ENCODE results near the gene CYP4A22.
"Not testable (repeated sequence)": the region's sequence is repeated elsewhere in the genome, so short reads cannot be mapped to it uniquely, and the experiment has no call there.

CYP4A22 gene, protein sequence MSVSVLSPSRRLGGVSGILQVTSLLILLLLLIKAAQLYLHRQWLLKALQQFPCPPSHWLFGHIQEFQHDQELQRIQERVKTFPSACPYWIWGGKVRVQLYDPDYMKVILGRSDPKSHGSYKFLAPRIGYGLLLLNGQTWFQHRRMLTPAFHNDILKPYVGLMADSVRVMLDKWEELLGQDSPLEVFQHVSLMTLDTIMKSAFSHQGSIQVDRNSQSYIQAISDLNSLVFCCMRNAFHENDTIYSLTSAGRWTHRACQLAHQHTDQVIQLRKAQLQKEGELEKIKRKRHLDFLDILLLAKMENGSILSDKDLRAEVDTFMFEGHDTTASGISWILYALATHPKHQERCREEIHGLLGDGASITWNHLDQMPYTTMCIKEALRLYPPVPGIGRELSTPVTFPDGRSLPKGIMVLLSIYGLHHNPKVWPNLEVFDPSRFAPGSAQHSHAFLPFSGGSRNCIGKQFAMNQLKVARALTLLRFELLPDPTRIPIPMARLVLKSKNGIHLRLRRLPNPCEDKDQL

DNA sequence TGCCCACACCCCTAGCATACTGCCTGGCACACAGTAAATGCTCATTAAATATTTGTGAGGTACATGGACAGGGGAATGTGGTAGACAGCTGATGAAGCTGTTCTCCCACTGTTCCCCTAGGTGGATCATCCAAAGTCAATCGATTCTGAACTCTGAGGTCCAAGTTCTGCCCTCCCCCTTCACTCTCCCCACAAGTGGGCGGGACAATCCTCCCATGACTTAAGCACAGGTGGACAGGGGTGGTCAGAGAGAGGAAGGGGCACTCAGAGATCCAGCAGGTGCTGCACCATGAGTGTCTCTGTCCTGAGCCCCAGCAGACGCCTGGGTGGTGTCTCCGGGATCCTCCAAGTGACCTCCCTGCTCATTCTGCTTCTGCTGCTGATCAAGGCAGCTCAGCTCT, at the start of gene CYP4A22:
Gene CYP4A22 (plus strand): TSS at position 244 of the 400 bp plus-strand sequence. CDS start 45 bp downstream, at position 289.
- DNase-seq = no peak

DNA sequence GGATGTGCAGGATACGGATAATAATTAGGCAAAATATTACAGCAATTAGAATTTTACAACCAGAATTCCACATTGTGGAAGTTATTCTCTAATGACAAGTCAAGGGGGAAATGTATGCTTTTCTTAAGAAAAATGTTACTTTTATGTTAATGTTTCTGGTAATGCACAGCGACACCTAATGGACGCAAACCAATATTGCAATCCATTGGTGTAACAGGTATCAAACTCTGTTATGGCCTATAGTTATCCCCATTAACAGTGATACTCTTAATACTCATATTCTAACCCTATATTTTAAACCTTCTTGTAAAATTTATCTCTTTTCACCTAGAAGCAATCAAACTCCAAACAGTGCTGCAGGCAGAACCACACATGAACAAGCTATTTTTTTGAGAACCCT, 47.9 kb upstream of the CYP4A22 start:
- peak; percentile 41 for DNase-seq

DNA sequence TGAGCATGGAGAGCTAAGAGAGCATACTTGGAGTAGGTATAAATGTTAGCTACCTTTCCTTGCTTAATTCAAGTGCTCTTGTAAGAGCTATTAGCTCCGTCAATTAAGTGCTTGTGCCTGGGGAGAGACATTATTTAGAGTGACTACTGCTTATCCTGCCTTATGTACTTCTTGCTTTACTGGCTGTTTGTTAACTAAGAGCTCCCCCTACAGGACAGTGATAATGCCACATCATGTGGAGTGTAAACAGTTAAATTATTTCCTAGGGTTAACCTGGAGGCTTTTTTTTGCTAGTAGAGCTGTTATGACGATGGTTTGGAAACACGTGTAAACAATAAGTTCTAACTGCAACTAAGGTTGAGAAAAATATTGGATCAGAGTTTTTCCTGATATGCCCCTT, 45.8 kb upstream of the CYP4A22 start:
- DNase-seq = not testable (repeated sequence)

DNA sequence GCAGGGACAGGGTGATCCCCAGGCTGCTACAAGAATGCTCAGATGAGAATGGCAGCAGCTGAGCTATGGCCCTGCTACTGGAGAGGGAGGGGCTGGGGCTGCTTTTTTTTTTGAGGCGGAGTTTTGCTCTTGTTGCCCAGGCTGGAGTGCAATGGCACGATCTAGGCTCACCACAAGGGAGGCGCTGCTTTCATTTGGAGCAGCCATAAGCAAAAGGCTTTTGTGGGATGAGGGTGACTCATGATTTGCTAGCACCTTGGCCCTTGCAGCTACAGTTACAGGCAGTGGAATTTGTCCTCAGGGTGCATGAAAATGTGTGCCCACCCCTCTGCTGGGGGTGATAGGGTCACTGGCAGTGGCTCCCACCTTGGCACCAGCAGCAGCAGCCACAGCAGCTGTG, 32.4 kb upstream of the CYP4A22 start:
- no peak for DNase-seq

DNA sequence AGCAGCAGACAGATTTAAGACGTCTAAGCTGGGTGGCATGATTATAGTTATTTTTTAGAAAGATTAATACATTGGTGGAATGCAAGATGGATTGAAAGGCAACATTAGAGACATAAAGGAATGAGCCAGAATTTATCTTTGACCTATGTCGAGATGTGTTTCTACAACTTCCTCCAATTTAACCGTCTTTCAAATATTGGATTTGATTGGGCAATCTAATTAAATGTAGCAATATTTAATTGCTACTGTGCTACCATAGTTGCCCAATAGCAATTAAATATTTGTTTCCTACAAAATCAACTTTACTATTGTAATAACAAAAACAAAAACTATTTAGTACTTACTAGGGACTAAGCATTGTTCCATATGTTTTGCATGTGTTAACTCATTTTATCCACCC, 30.4 kb upstream of the CYP4A22 start:
- no peak for DNase-seq

DNA sequence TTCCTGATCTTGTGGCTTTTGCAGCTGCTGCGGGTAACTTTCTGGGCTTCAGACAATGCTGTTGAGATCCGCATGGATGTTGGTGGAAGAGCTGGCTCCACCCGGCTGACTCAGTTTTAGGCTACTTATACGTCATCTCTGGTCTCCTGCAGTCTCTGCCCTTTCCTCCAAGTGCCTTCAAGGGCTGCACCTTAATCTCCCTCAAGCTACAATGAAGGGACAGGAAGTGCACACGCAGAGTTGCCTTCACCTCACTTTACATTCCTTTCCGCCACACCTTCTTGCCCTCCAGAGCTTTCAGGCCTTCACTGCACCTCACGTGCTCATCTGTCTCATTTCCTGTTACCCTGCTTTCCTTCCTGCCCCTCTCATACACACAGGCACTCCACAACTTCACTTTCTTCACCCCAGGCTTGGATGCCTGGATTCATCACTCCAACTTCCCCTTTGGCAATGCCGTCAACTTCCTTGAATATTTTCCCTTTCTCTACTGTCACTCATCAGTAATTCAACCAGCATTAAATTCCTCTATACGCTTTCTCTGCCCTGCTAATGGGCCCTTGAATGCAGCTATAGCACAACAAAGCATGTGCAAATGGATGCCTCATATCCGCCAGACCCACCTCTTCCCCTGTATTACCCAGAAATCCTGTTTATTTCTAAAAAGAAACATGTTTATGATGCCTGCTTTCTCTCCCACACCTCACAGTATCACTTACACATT, 29.2 kb upstream of the CYP4A22 start:
- DNase-seq = not testable (repeated sequence)

DNA sequence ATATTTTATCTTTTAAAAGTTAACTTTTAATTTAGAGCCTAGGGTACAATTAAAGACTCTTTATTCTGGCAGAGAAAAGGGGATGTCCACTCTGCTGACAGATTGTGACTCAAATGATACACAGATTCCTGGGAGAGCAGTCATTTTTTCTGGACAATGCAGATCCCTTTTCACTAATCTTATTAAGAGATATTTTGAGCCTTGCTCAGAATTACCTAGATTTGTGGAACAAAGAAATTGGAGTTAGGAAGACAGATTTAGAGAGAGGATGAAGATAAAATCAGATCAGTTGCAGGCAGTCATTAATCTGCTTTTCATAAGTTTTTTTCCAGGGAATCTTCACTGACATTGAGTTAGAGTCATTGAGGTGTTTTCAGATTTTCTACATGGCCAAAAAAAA, 27.8 kb upstream of the CYP4A22 start:
- DNase-seq = not testable (repeated sequence)

DNA sequence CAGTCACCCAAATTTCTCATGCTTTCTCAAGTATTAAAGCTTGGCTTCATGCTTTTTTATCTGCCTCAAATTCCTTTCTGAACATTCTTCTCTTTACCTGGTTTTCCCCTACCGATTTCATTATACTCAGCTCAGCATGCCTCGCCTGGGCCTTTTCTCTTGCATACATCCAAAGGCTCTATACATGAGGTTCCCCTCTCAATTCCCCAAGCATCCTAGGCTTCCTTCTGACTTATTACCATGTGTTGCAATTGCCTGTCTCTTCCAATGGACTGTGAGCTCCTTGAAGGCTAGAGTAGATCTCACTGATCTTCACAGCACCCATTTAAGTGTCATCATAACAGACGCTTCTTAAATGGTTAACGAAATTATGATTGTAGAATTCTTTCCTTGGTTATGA, 24.1 kb upstream of the CYP4A22 start:
- DNase-seq = no peak

DNA sequence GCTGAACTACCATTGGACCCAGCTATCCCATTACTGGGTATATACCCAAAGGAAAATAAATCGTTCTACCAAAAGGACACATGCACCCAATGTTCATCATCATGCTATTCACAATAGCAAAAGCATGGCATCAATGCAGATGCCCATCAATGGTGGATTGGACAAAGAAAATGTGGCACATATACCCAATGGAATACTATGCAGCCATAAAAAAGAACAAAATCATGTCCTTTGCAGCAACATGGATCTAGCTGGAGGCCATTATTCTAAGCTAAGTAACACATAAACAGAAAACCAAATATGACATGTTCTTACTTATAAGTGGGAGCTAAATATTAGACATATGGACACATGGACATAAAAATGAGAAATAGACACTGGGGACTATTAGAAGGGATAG, 16.2 kb upstream of the CYP4A22 start:
- DNase-seq = not testable (repeated sequence)

DNA sequence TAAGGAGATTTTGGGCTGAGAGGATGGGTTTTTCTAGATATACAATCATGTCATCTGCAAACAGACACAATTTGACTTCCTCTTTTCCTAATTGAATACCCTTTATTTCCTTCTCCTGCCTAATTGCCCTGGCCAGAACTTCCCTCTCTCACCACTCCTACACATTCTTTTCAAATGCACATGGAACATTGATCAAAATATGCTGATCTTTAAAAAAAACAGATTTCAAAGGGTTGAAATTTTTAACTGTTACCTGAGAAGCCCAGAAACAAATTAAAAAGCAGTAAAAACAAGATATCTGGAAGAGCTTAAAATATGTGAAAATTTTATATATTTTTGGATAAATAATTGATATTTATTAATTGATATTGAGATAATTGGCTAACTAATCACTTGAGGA, 12.4 kb upstream of the CYP4A22 start:
- DNase-seq = not testable (repeated sequence)

DNA sequence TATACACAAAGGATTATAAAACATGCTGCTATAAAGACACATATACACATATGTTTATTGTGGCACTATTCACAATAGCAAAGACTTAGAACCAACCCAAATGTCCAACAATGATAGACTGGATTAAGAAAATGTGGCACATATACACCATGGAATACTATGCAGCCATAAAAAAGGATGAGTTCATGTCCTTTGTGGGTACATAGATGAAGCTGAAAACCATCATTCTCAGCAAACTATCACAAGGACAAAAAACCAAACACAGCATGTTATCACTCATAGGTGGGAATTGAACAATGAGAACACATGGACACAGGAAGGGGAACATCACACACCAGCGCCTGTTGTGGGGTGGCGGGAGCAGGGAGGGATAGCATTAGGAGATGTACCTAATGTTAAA, 10.2 kb upstream of the CYP4A22 start:
- not testable (repeated sequence) for DNase-seq

DNA sequence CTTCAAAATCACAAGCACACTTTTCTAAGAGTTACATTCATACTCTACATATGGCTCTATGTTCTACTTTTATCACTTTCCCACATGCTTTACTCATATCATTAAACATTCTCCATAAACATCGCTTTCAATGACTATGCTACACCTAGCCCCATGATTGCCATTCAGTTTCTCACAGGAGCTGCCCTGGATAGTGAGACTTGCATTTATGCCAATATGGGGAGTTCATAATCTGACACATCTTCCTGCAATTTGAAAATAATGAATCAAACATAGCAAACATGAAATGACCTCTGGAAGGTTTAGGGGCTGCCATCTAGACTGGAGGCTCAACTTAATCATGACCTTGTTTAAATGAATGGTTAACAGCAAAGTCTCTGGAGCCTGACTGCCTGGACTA, 9.0 kb upstream of the CYP4A22 start:
- no peak for DNase-seq

DNA sequence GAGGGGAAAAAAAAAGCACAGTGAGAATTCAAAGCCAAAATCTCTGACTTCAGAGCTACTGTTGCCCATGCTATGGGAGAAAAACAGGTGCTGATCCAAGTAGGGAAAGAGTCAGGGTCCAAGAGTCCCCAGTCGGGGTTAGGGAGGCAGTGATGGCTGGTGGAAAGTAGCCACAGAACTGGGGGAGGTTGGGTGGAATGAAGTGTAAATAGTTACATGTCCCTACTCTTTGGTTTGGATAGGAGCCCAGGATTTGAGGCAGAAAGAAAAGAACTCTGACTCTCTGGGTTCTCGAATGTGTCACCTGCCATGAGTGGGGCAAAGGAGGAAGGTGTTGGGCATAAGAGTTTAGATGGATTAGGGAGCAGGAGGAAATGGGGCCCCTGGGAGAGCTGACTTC, 8.4 kb upstream of the CYP4A22 start:
- DNase-seq = peak; percentile 83

DNA sequence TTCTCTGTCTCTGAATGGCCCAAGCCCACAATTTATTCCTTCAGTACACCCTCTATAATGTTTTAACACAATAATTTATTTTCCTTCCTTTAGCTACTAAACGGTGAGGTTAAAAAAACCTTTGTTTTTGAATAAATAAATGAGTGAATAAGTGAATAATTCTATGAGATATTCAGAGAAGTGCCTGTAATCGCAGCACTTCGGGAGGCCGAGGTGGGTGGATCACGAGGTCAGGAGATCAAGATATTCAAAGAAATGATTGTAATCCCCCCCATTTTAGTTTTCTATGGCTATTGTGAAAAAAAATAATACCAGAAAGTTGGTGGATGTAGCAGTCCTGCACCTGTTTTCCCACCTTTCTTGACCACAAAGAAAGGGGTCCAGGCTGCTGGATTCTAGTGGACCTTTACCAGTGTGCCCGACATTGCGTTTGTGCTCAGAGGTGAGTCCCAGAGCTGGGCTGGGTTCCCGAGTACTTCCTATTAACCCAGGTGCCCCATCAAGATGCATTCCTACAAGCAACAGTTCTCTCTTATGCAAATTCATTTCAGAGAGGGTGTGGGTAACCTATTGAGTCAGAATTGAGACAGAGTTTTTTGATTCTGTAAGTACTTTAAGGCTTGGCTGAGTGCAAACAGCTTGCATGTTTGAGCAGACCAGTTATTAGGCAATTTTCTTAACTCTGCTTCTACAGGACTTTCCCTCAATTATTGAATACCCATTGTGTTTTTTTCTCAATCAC, 7.6 kb upstream of the CYP4A22 start:
- not testable (repeated sequence) for DNase-seq

DNA sequence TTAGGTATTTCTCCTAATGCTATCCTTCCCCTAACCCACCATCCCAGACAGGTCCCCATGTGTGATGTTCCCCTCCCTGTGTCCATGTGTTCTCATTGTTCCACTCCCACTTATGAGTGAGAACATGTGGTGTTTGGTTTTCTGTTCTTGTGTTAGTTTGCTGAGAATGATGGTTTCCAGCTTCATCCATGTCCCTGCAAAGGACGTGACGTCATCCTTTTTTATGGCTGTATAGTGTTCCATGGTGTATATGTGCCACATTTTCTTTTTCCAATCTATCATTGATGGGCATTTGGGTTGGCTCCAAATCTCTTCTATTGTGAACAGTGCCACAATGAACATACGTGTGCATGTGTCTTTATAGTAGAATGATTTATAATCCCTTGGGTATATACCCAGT, 4.6 kb upstream of the CYP4A22 start:
- DNase-seq = not testable (repeated sequence)

DNA sequence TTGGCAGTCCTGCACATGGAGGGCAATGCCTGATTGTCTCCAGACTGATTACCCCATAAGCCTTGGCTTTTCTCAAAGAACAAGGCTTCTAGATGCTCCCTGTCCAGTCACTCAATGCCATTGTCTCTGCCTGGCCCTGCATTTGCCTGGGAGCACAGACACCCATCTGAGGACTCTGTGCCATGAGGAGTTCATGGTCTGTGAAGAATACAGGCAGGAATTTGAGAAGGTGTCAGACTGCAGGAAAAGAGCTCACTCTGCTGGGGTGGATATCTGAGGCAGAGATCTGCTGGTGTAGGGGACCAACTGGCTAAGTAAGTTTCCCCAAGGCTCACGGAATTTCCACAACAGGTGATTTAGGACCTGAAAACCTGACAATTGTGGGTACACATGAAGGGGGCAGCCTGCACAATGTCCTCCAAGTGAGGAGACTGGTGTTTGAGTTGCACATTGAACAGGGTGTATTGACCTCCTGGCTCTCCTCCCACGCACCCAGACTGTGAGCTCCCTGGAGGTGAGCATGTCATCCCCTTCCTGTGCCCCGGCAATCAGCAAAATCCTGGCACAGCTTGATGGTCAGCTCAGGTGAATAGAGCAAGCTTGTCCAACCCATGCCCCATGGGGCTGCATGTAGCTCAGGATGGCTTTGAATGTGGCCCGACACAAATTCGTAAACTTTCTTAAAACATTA, 829 bp downstream of the CYP4A22 start:
- DNase-seq = no peak

DNA sequence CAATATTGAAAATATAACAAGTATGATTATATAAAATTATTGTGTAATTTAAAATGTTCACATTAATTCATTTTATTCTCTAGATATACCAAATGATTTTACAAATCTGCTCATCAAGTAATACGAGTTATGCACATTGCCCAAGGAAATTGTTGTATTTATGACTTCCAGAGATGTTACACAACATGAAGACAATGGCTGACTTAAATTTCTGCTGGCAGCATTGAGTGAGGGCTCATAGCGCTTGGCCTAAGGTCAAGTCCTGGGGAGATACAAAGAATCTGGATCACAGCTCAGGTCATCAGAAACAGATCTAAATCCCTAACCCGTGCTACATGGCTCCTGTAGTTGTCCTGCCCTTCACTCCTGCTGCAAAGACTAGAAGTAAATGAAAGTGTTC, 3.1 kb downstream of the CYP4A22 start:
- DNase-seq = not testable (repeated sequence)

DNA sequence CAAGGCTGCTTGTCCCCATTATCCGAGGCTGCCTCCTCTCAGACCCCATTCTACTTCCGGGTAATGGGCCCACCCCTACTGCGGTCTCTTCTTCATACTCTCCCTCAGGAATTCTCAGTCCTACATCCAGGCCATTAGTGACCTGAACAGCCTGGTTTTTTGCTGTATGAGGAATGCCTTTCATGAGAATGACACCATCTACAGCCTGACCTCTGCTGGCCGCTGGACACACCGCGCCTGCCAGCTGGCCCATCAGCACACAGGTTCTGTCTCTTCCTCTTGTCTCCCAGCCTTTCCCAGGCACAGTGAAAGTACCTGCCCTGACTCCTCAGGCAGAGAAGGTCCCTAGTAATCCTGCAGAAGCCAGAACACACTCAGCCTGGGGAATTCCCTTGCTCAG, 6.4 kb downstream of the CYP4A22 start:
- DNase-seq = not testable (repeated sequence)

DNA sequence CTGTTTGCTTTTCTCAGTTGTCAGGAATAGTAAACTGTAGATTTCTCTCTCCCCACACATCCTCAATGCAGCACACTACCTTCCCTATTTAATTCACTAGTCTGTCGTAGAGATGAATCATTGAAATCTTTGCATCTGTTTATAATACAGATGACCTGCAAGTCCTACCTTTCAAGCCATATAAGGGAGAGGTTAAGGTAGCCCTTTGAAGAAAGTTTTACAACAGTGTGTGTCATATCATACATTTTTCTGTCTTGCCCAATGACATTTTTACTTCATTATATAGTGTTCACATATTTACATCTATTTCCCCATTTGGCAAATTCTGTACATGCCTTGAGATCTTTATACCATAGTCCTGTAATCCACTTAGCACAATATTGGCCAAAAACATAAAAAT, 9.3 kb downstream of the CYP4A22 start:
- not testable (repeated sequence) for DNase-seq

DNA sequence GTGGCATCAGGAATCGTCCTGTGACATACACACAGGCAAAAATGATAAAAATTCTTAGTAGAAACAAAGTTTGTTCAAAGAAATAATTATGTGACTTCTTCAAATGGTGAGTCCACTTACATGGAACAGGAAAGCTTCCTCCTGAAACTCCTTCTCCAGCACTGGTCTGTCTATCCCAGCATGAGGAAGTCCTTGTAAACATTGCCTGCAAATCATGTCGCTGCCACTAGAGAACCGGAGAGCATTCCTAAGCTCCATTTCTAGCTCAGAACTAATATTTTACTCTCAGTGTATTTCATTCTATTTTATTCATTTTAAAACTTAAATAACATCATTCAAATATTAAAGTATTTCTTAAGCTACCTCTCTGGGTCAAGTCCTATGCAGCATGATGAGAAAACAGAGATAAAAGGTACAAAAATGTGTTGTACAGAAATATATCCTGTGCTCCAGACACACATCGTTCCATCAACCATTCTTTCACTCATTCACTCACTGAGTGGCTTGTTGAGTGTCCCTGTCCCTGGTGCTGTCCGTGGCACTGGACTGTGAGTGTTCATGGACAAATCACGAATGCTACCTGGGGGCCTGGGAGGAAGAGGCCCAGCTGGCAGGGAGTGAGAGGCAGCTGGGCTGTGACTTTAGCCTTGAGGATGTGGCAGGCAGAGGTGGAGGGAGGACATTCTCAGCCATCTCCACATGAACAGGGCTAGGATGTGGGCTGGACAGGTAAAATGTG, 10.0 kb downstream of the CYP4A22 start:
- DNase-seq = no peak

DNA sequence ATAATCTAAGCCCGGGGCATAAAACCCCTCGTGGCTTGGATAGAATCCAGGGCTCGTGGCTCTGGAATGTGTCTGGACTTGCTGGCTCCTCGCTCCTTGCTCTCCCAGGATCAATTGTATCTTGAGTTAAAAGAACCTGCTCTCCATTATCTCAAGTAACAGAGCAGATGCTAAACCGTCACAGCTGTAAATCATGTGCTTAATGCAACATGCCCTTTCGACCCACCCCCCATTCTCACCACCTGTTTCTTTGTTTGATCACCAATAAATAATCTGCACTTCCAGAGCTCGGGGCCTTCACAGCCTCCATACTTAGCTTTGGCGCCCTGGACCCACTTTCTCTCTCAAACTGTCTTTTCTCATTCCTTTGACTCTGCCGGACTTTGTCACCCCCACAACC, 11.9 kb downstream of the CYP4A22 start:
- DNase-seq = not testable (repeated sequence)

DNA sequence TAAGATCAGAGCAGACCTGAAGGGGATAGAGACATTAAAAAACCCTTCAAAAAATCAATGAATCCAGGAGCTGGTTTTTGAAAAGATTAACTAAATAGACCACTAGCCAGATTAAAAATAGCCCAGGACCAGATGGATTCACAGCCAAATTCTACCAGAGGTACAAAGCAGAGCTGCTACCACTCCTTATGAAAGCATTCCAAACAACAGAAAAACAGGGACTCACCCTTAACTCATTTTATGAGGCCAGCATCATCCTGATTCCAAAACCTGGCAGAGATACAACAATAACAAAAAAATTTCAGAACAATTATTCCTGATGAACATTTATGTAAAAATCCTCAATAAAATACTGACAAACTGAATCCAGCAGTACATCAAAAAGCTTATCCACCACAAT, 19.2 kb downstream of the CYP4A22 start:
- not testable (repeated sequence) for DNase-seq

Measured in NCI-H2029 treated with DMSO at 0.1 percent for 48 hours (cell line).